SU-DHL-6 (cell line): ENCODE results near the gene ZNF841.

ENCODE experiments used
- H2AFZ ChIP-seq: fragments of 200-600 bp; sonication (generic); 2 replicates; pipeline ENCODE4 v1.6.1; 2014; ENCODE audit warnings: low read depth, mild to moderate bottlenecking, moderate library complexity, mixed read lengths, antibody characterized with exemption, low read length; ENCODE audit not compliant: severe bottlenecking
- H3F3A ChIP-seq: fragments of 200-600 bp; shearing (Covaris generic); 2 replicates; pipeline ENCODE4 v1.6.0; 2016; ENCODE audit warnings: antibody characterized with exemption, mild to moderate bottlenecking; ENCODE audit not compliant: insufficient read depth
- H3K27ac ChIP-seq: fragments of 200-600 bp; sonication (generic); 2 replicates; pipeline ENCODE4 v1.5.1; 2016; ENCODE audit warnings: low read depth, mild to moderate bottlenecking, low read length, moderate library complexity, mixed read lengths
- H3K27me3 ChIP-seq: fragments of 200-600 bp; sonication (generic), shearing (Covaris generic); 2 replicates; pipeline ENCODE4 v1.6.0; 2014; ENCODE audit warnings: mild to moderate bottlenecking, low read length
- H3K36me3 ChIP-seq: fragments of 200-600 bp; sonication (generic); 2 replicates; pipeline ENCODE4 v1.6.1; 2014; ENCODE audit warnings: mild to moderate bottlenecking, low read length, mixed read lengths
- H3K4me2 ChIP-seq: fragments of 300-600, 200-600 bp; shearing (Covaris generic), sonication (generic); 2 replicates; pipeline ENCODE4 v1.6.0; 2014; ENCODE audit warnings: low read length, low read depth, mild to moderate bottlenecking; ENCODE audit not compliant: poor library complexity, severe bottlenecking
- H3K4me3 ChIP-seq: fragments of 200-600 bp; sonication (generic); 2 replicates; pipeline ENCODE4 v1.5.1; 2014; ENCODE audit warnings: antibody characterized with exemption, low read length, mild to moderate bottlenecking, mixed read lengths; ENCODE audit not compliant: insufficient read depth, poor library complexity, severe bottlenecking
- H3K79me2 ChIP-seq: fragments of 200-600 bp; sonication (generic); 2 replicates; pipeline ENCODE4 v1.6.1; 2014; ENCODE audit warnings: mild to moderate bottlenecking, low read length, moderate library complexity; ENCODE audit not compliant: insufficient read depth
- H3K9ac ChIP-seq: fragments of 200-600 bp; sonication (generic); 2 replicates; pipeline ENCODE4 v1.7.0; 2014; ENCODE audit warnings: mild to moderate bottlenecking, low read length
- H3K9me2 ChIP-seq: fragments of 200-600 bp; sonication (generic); replicated peaks from 2 replicates; pipeline ENCODE4 v1.6.1; 2014; ENCODE audit warnings: low read length; ENCODE audit not compliant: insufficient read depth
- H3K9me3 ChIP-seq: fragments of 200-600 bp; sonication (generic); 2 replicates; pipeline ENCODE4 v1.6.1; 2014; ENCODE audit warnings: low read length, mixed read lengths; ENCODE audit not compliant: insufficient read depth
- H4K20me1 ChIP-seq: fragments of 200-600 bp; sonication (generic); 2 replicates; pipeline ENCODE4 v1.6.1; 2014; ENCODE audit warnings: low read depth, mild to moderate bottlenecking, antibody characterized with exemption, low read length, moderate library complexity, mixed read lengths
- EZH2phosphoT487 ChIP-seq: fragments of 200-600 bp; sonication (generic), shearing (Covaris generic); conservative IDR thresholded peaks from 2 replicates; pipeline ENCODE4 v1.6.1; 2018; ENCODE audit warnings: mild to moderate bottlenecking, antibody characterized with exemption, low read length, moderate library complexity, mixed read lengths
- TF ChIP-seq, protein P1 (sequence below): fragments of 200-600 bp; sonication (generic); IDR thresholded peaks from one replicate; pipeline ENCODE4 v1.5.1; 2017; ENCODE audit warnings: antibody characterized with exemption, mild to moderate bottlenecking, low read length, moderate library complexity; ENCODE audit not compliant: insufficient read depth, poor library complexity, severe bottlenecking

The ZNF841 gene

DNA sequence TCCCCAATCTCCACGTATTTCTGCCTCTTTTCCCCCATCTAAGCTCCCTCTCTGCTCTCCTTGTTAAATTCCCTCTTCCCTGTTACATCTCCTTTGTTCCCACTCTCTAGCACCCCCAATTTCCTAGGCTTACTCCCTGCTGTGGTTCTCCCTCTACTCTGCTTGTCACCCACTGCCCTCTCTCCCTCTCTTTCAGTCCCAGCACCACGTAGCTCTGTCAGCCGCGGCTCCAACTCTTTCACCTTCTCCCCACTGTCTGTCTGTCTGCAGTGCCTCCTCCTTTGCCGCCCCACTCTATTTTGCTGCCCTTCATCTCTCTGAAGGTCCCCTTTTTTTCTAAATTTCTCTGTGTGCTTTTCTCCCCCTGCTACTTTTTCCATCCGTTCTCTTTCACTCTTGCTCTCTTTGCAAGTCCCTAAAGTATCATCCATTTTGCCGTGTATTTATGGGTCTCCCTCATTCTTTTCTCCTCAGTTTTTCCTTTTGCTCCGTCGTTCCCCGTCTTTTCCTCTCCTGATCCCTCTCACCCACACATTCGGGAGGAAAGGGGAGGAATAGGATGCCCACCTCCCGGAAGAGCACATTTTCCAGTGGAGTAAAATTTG, 937 bp downstream of the ZNF841 start:
- no peak overlapping the region for H2AFZ ChIP-seq
- no peak overlapping the region for H3K4me3 ChIP-seq
- H3K27me3 ChIP-seq: no peaks in the 10 kb centered on the region
- no peaks in the 10 kb centered on the region for H3K36me3 ChIP-seq
- H3K27ac ChIP-seq: no peak overlapping the region
- TF ChIP-seq, protein P1, sequence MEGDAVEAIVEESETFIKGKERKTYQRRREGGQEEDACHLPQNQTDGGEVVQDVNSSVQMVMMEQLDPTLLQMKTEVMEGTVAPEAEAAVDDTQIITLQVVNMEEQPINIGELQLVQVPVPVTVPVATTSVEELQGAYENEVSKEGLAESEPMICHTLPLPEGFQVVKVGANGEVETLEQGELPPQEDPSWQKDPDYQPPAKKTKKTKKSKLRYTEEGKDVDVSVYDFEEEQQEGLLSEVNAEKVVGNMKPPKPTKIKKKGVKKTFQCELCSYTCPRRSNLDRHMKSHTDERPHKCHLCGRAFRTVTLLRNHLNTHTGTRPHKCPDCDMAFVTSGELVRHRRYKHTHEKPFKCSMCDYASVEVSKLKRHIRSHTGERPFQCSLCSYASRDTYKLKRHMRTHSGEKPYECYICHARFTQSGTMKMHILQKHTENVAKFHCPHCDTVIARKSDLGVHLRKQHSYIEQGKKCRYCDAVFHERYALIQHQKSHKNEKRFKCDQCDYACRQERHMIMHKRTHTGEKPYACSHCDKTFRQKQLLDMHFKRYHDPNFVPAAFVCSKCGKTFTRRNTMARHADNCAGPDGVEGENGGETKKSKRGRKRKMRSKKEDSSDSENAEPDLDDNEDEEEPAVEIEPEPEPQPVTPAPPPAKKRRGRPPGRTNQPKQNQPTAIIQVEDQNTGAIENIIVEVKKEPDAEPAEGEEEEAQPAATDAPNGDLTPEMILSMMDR: no peak
- no peak for TF ChIP-seq EZH2phosphoT487
- H3K4me2 ChIP-seq: no peak overlapping the region
- no peaks in the 10 kb centered on the region for H3F3A ChIP-seq
- H3K79me2 ChIP-seq: no peaks in the 10 kb centered on the region
- no peaks in the 10 kb centered on the region for H4K20me1 ChIP-seq
- no peak overlapping the region for H3K9ac ChIP-seq
- no peaks in the 10 kb centered on the region for H3K9me2 ChIP-seq
- H3K9me3 ChIP-seq: peaks cover 9% of the 10 kb centered on the region; the same call in 1 of the 2 replicates

DNA sequence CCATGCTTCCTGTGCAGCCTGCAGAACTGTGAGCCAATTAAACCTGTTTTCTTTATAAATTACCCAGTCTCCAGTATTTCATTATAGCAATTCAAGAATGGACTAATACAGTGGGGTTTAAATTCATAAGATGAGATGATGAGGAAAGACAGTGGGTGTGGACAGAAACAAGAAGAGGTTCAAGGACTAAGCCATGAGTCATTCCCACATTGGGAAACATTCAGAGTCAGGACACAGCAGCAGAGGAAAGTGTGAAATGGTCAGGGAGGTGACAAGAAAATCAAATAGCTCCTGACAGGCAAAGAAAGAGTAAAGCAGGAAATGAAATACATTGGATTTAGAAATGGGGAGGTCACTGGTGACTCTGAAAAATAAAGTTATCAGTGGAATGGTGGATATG, 9.1 kb downstream of the ZNF841 start:
- H3K4me3 ChIP-seq: no peak overlapping the region
- no peak overlapping the region for H3K27ac ChIP-seq
- no peaks in the 10 kb centered on the region for H3F3A ChIP-seq
- no peak overlapping the region for H3K9ac ChIP-seq
- no peaks in the 10 kb centered on the region for H3K36me3 ChIP-seq
- H3K9me2 ChIP-seq: no peaks in the 10 kb centered on the region
- TF ChIP-seq, protein P1: no peak
- TF ChIP-seq EZH2phosphoT487: no peak
- H4K20me1 ChIP-seq: no peaks in the 10 kb centered on the region
- H3K4me2 ChIP-seq: no peak overlapping the region
- H3K79me2 ChIP-seq: no peaks in the 10 kb centered on the region
- no peaks in the 10 kb centered on the region for H3K27me3 ChIP-seq
- H2AFZ ChIP-seq: no peak overlapping the region
- peaks cover 9% of the 10 kb centered on the region; the same call in 1 of the 2 replicates for H3K9me3 ChIP-seq

DNA sequence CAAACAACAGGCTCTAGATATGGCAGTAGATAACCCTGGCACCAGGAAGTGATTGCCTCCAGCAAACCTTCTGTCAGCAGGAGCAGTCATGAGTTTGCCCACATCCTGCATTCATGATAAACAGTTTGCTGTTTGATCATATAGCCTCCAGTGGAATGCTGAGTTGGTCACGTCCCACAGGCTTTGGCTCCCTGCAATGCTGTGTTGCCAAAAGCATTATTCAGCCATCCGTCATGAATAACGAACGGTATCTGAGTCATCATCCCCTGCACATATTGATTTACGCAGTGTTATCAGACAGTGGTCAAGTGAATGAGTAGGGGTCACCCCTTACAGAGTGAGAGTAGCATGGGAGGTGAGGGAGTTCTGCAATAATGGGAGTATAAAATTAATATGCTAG, 25.1 kb downstream of the ZNF841 start:
- no peaks in the 10 kb centered on the region for H4K20me1 ChIP-seq
- H3K27ac ChIP-seq: no peak overlapping the region
- H3F3A ChIP-seq: no peaks in the 10 kb centered on the region
- no peaks in the 10 kb centered on the region for H3K79me2 ChIP-seq
- no peaks in the 10 kb centered on the region for H3K27me3 ChIP-seq
- H3K9ac ChIP-seq: no peak overlapping the region
- no peak overlapping the region for H3K4me2 ChIP-seq
- no peak overlapping the region for H2AFZ ChIP-seq
- H3K36me3 ChIP-seq: no peaks in the 10 kb centered on the region
- TF ChIP-seq, protein P1: no peak
- TF ChIP-seq EZH2phosphoT487: no peak
- H3K9me2 ChIP-seq: no peaks in the 10 kb centered on the region
- peaks cover 15% of the 10 kb centered on the region; the same call in 1 of the 2 replicates for H3K9me3 ChIP-seq
- H3K4me3 ChIP-seq: no peak overlapping the region
